Activated CD8-positive, alpha-beta memory T cell treated with anti-CD3 and anti-CD28 coated beads for 36 hours (primary cell): ENCODE results near the gene OAS2. TPM values are rescaled to one million over a fixed set of nuclear protein-coding genes. Genes with fewer than 3 reads are reported as not detected.
"Not testable (repeated sequence)": the region's sequence is repeated elsewhere in the genome, so short reads cannot be mapped to it uniquely, and the experiment has no call there.

ENCODE experiments used
- CTCF ChIA-PET: fragments of 350-600 bp; sonication (Branson Sonifier 250); formaldehyde crosslinking; loops from one replicate; lab custom pipeline; 2021; ENCODE audit warnings: antibody characterized with exemption; lab: Charles Lee
- POLR2A ChIA-PET: fragments of 350-600 bp; sonication (Branson Sonifier 250); formaldehyde crosslinking; loops from one replicate; lab custom pipeline; 2021; ENCODE audit warnings: antibody characterized with exemption; lab: Charles Lee
- total RNA-seq, 2 experiments: library from RNA; stranded (reverse); gene quantifications; one replicate each; pipeline ENCODE4 v1.2.3, GENCODE V29; 2021

OAS2 gene
- total RNA-seq, 2 experiments from 2014 or later: 44.7 to 51.9 TPM

GRCh38 chr12:112946236-112947000 is 31.9 kb upstream of the OAS2 start:
- ChIA-PET POLR2A (no interaction called here), CTCF (no interaction called here)

GRCh38 chr12:112947314-112947713 is 31.0 kb upstream of the OAS2 start:
- CTCF ChIA-PET: no interaction called here

GRCh38 chr12:112947761-112948160 is 30.6 kb upstream of the OAS2 start:
- POLR2A ChIA-PET: no interaction called here

More at GRCh38 chr12:112947314-112947713, 31.0 kb upstream of the OAS2 start:
- POLR2A ChIA-PET: no interaction called here

GRCh38 chr12:112948806-112949205 is 29.5 kb upstream of the OAS2 start:
- ChIA-PET POLR2A (interaction anchor here (0.6 kb wide), 1 partner anchor 166 kb away, joined by 3 read pairs; no protein-coding TSS in a partner anchor), CTCF (interaction anchor here (0.6 kb wide), 1 partner anchor 30 kb away, joined by 3 read pairs; the partner anchor contains the start of gene OAS2)

More at GRCh38 chr12:112947761-112948160, 30.6 kb upstream of the OAS2 start:
- CTCF ChIA-PET: no interaction called here

GRCh38 chr12:112950701-112951100 is 27.6 kb upstream of the OAS2 start:
- POLR2A ChIA-PET: no interaction called here

GRCh38 chr12:112957125-112957524 is 21.2 kb upstream of the OAS2 start:
- CTCF ChIA-PET, POLR2A ChIA-PET: not testable (repeated sequence)

More at GRCh38 chr12:112950701-112951100, 27.6 kb upstream of the OAS2 start:
- CTCF ChIA-PET: no interaction called here

- CTCF ChIA-PET: no interaction called here
- POLR2A ChIA-PET: no interaction called here
Measured at GRCh38 chr12:112961074-112961473, 17.2 kb upstream of the OAS2 start.

- ChIA-PET POLR2A (no interaction called here), CTCF (no interaction called here)
Measured at GRCh38 chr12:112961536-112961935, 16.8 kb upstream of the OAS2 start.

GRCh38 chr12:112962561-112962960 is 15.8 kb upstream of the OAS2 start:
- CTCF ChIA-PET: no interaction called here
- POLR2A ChIA-PET: no interaction called here

- ChIA-PET CTCF (no interaction called here), POLR2A (no interaction called here)
Measured at GRCh38 chr12:112963227-112963861, 15.0 kb upstream of the OAS2 start.

GRCh38 chr12:112964067-112964670 is 14.2 kb upstream of the OAS2 start:
- ChIA-PET POLR2A (no interaction called here), CTCF (interaction anchor here (1.0 kb wide), 1 partner anchor 29 kb away, joined by 3 read pairs; no protein-coding TSS in a partner anchor)

- POLR2A ChIA-PET: no interaction called here
- CTCF ChIA-PET: interaction anchor here (1.0 kb wide), 1 partner anchor 28 kb away, joined by 3 read pairs; no protein-coding TSS in a partner anchor
Measured at GRCh38 chr12:112964915-112965314, 13.4 kb upstream of the OAS2 start.

GRCh38 chr12:112965643-112966042 is 12.7 kb upstream of the OAS2 start:
- ChIA-PET POLR2A (no interaction called here), CTCF (no interaction called here)

GRCh38 chr12:112967306-112967705 is 11.0 kb upstream of the OAS2 start:
- CTCF ChIA-PET: no interaction called here
- POLR2A ChIA-PET: no interaction called here

- ChIA-PET CTCF (no interaction called here), POLR2A (no interaction called here)
Measured at GRCh38 chr12:112967858-112968257, 10.5 kb upstream of the OAS2 start.

- ChIA-PET POLR2A (no interaction called here), CTCF (no interaction called here)
Measured at GRCh38 chr12:112969547-112970306, 8.6 kb upstream of the OAS2 start.

GRCh38 chr12:112970391-112970790 is 7.9 kb upstream of the OAS2 start:
- POLR2A ChIA-PET: no interaction called here
- CTCF ChIA-PET: no interaction called here

GRCh38 chr12:112971248-112971647 is 7.1 kb upstream of the OAS2 start:
- POLR2A ChIA-PET: no interaction called here
- CTCF ChIA-PET: no interaction called here

GRCh38 chr12:112973011-112973735 is 5.1 kb upstream of the OAS2 start:
- CTCF ChIA-PET: interaction anchor here (0.5 to 0.6 kb wide), 2 partner anchors 34 to 224 kb away, joined by 3 to 4 read pairs; no protein-coding TSS in a partner anchor
- POLR2A ChIA-PET: no interaction called here
